ENCODE measurements around the gene AUTS2.

AUTS2 gene

GRCh38 chr7:69776611-69777010, 178.3 kb downstream of the AUTS2 start:
- Histone ChIP-seq H3K4me1 (ENCODE audit: insufficient read depth, low read length, severe bottlenecking) (peaks cover 64% of the 10 kb centered on the region), H3F3A (ENCODE audit: insufficient read depth, low read length) (no peaks in the 10 kb centered on the region), H3K9ac (ENCODE audit: low read length) (no peak overlapping the region), H3K27ac (ENCODE audit: low read depth, low read length, poor library complexity, severe bottlenecking) (no peak overlapping the region), H3K36me3 (ENCODE audit: insufficient read depth, low read length) (peaks cover 5% of the 10 kb centered on the region; the same call in 1 of the 2 replicates), H3K79me2 (ENCODE audit: insufficient read depth, low read length) (peaks cover 78% of the 10 kb centered on the region), H2AFZ (ENCODE audit: low read length) (no peak overlapping the region), H3K4me3 (ENCODE audit: low read depth, low read length, poor library complexity, severe bottlenecking) (no peak overlapping the region), H3K4me2 (ENCODE audit: low read length) (no peak overlapping the region), H3K9me2 (ENCODE audit: low read depth, low read length) (no peaks in the 10 kb centered on the region), H3K9me3 (ENCODE audit: low read length) (no peaks in the 10 kb centered on the region), H4K20me1 (ENCODE audit: insufficient read depth, low read length) (no peaks in the 10 kb centered on the region), H3K27me3 (ENCODE audit: insufficient read depth, low read length) (no peaks in the 10 kb centered on the region)
- TF ChIP-seq, protein P1, sequence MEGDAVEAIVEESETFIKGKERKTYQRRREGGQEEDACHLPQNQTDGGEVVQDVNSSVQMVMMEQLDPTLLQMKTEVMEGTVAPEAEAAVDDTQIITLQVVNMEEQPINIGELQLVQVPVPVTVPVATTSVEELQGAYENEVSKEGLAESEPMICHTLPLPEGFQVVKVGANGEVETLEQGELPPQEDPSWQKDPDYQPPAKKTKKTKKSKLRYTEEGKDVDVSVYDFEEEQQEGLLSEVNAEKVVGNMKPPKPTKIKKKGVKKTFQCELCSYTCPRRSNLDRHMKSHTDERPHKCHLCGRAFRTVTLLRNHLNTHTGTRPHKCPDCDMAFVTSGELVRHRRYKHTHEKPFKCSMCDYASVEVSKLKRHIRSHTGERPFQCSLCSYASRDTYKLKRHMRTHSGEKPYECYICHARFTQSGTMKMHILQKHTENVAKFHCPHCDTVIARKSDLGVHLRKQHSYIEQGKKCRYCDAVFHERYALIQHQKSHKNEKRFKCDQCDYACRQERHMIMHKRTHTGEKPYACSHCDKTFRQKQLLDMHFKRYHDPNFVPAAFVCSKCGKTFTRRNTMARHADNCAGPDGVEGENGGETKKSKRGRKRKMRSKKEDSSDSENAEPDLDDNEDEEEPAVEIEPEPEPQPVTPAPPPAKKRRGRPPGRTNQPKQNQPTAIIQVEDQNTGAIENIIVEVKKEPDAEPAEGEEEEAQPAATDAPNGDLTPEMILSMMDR (IDR thresholded peaks at IDR 0.05; ENCODE audit: low read length), result no peak
- TF ChIP-seq EZH2 (IDR thresholded peaks at IDR 0.05; ENCODE audit: borderline replicate concordance, low read length), result no peak

- TF ChIP-seq, protein P1 (IDR thresholded peaks at IDR 0.05; ENCODE audit: low read length), result no peak
- TF ChIP-seq EZH2 (IDR thresholded peaks at IDR 0.05; ENCODE audit: borderline replicate concordance, low read length), result no peak
- Histone ChIP-seq H3K9ac (ENCODE audit: low read length) (no peak overlapping the region), H3K9me3 (ENCODE audit: low read length) (no peaks in the 10 kb centered on the region), H2AFZ (ENCODE audit: low read length) (no peak overlapping the region), H3K27ac (ENCODE audit: low read depth, low read length, poor library complexity, severe bottlenecking) (no peak overlapping the region), H3K4me1 (ENCODE audit: insufficient read depth, low read length, severe bottlenecking) (peaks cover 72% of the 10 kb centered on the region), H4K20me1 (ENCODE audit: insufficient read depth, low read length) (no peaks in the 10 kb centered on the region), H3K9me2 (ENCODE audit: low read depth, low read length) (no peaks in the 10 kb centered on the region), H3K27me3 (ENCODE audit: insufficient read depth, low read length) (no peaks in the 10 kb centered on the region), H3K4me3 (ENCODE audit: low read depth, low read length, poor library complexity, severe bottlenecking) (no peak overlapping the region), H3K79me2 (ENCODE audit: insufficient read depth, low read length) (peaks cover 85% of the 10 kb centered on the region), H3F3A (ENCODE audit: insufficient read depth, low read length) (no peaks in the 10 kb centered on the region), H3K36me3 (ENCODE audit: insufficient read depth, low read length) (no peaks in the 10 kb centered on the region; the same call in 1 of the 2 replicates), H3K4me2 (ENCODE audit: low read length) (no peak overlapping the region)
Observed at GRCh38 chr7:69778138-69778537, 179.9 kb downstream of the AUTS2 start.

DNA sequence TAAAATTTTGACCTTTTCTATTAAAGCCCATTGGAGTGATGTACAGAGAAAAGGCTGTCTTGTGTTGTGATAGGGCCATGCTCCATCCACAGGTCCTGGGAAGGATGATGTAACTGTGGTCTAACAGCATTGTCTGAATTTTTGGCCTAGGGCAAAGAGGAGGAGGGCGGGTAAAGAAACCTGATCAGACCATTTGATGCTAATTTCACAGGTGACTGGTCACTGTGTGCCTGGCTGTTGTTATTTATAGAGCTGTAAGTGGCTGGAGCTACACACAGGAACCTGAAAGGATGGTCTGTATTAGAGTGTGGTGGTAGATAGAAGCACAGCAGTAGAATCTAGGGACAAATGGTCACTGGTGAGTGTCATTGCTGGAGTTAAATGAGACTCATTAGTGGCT, 182.1 kb downstream of the AUTS2 start:
- Histone ChIP-seq H2AFZ (ENCODE audit: low read length) (no peak overlapping the region), H3K79me2 (ENCODE audit: insufficient read depth, low read length) (peaks cover 95% of the 10 kb centered on the region), H3K9ac (ENCODE audit: low read length) (no peak overlapping the region), H3K36me3 (ENCODE audit: insufficient read depth, low read length) (peaks cover 3% of the 10 kb centered on the region; the same call in 1 of the 2 replicates), H3K4me1 (ENCODE audit: insufficient read depth, low read length, severe bottlenecking) (peaks cover 64% of the 10 kb centered on the region), H3K9me3 (ENCODE audit: low read length) (no peaks in the 10 kb centered on the region; the same call in 1 of the 2 replicates), H3K9me2 (ENCODE audit: low read depth, low read length) (no peaks in the 10 kb centered on the region), H3K27ac (ENCODE audit: low read depth, low read length, poor library complexity, severe bottlenecking) (no peak overlapping the region), H3K4me3 (ENCODE audit: low read depth, low read length, poor library complexity, severe bottlenecking) (no peak overlapping the region), H3F3A (ENCODE audit: insufficient read depth, low read length) (no peaks in the 10 kb centered on the region), H4K20me1 (ENCODE audit: insufficient read depth, low read length) (no peaks in the 10 kb centered on the region), H3K27me3 (ENCODE audit: insufficient read depth, low read length) (no peaks in the 10 kb centered on the region), H3K4me2 (ENCODE audit: low read length) (peak overlapping the region; percentile 4; the same call in 1 of the 2 replicates)
- TF ChIP-seq, protein P1 (IDR thresholded peaks at IDR 0.05; ENCODE audit: low read length), result no peak
- no peak for TF ChIP-seq EZH2 (IDR thresholded peaks at IDR 0.05; ENCODE audit: borderline replicate concordance, low read length)

Measured in OCI-LY1 (cell line).